Measurements from ENCODE around the gene PHF13. TPM values are rescaled to one million over a fixed set of nuclear protein-coding genes. Genes with fewer than 3 reads are reported as not detected.
A peak's percentile ranks its signal among the peaks of the same experiment; 100 is the strongest.

PHF13 gene
- polyA plus RNA-seq, 3 donors from 2014 or later = 1.2 to 5.7 (median 2.9) TPM

DNA sequence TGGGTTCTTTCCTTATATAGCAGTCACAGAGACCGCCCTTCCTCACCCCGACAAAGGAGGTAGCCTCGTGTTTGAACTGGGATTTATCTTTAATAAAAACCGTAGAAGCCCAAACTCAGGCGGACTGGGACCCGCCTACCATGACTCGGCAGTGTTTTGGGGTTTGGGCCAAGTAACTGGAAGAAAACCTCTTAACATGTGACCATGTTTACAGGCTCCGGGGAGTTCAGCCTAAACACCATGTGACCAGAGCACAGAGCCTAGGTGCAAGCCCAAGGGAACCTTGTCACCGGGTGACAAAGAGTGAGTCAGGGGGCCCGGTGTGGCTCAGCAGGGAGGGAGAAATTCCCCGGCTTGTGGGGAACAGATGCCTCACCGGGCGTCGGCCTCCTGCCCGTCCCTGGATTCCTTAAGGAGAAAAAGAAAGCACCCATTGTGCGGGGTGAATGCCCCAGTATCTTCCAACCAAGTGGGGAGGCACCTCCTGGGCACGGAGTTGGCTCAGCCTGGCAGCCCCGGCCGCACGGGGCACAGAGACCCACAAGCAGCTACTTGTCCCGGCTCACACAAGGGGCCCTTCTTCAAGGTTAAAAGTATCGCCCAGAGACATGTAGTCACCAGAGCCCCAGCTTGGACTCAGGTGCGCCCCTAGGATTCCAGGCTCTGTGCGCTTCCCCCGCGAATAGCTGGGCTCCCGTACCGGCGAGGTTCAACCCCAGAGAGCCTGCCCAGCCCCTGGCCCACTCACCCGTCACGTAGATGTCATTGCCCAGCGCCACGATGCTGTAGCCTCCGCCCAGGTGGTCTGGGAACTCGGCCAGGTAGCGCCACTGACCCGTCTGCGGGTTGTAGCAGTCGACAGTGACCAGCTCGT lies 12.2 kb upstream of the PHF13 start:
- DNase-seq = peak; percentile 55 to 68 (median 56)
- H3K27ac Mint-ChIP-seq = peak overlapping the region; percentile 89 to 95 (median 93)
- H3K4me1 Mint-ChIP-seq = peaks cover 45 to 48% of the 10 kb centered on the region in 2 donors
- no peaks in the 10 kb centered on the region for H3K9me3 Mint-ChIP-seq
- peak overlapping the region; percentile 85 to 98 (median 96) for H3K4me3 Mint-ChIP-seq
- peaks cover 0 to 19% (median 3%) of the 10 kb centered on the region in 3 donors for H3K27me3 Mint-ChIP-seq (ENCODE audit: low read depth in 3 of 3)
- peaks cover 0 to 4% (median 0%) of the 10 kb centered on the region in 3 donors for H3K36me3 Mint-ChIP-seq

DNA sequence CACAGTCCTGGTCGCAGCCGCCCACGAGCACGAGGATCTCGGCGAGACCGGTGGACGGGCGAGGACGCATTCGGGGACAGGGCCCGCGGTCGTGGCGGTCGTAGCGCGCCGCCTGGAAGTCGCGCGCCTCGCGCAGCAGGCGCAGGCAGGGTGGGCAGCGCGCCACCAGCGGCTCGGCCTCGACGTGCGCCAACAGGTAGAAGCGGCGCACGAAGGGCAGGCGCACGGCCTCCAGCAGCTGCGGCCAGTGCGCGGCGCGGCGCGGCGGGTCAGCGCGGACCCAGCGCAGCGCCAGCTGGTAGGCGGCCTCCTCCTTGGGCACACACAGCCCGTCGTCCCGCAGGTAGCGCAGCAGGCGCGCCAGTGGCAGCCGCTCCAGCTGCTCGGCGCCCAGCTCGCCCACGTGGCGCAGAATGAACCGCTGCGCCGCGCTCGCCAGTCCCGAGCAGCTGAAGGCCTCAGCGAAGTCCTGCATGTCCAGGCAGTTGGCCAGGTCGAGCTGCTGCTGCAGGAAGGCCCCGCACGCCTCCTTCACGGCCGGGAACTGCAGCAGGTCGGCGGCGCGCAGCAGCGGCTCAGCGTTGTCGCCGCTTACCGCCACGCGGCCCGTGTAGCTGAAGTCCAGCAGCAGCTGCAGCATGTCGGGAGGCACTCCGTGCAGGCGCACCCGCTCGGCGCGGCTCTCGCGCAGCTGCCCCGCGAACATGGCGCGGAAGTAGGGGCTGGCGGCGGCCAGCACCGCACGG lies 11.4 kb upstream of the PHF13 start:
- peaks cover 0 to 19% (median 3%) of the 10 kb centered on the region in 3 donors for H3K27me3 Mint-ChIP-seq (ENCODE audit: low read depth in 3 of 3)
- peak in 2 of 3 donors; percentile 24 to 32 for DNase-seq
- peak overlapping the region; percentile 85 to 98 (median 96) for H3K4me3 Mint-ChIP-seq
- H3K27ac Mint-ChIP-seq = peak overlapping the region; percentile 59 to 95 (median 72)
- H3K36me3 Mint-ChIP-seq = no peaks in the 10 kb centered on the region
- H3K4me1 Mint-ChIP-seq = peaks cover 39 to 45% of the 10 kb centered on the region in 2 donors
- H3K9me3 Mint-ChIP-seq = no peaks in the 10 kb centered on the region

GRCh38 chr1:6602669-6603237 lies 10.8 kb upstream of the PHF13 start, which contains the start of gene KLHL21:
Gene KLHL21, minus strand, starts transcription at chr1:6602869. Its CDS starts 52 bp downstream, at chr1:6602817.
- Mint-ChIP-seq H3K4me1 (peaks cover 39 to 40% of the 10 kb centered on the region in 2 donors), H3K27ac (peak within 1 kb of the TSS; percentile 92 to 97 (median 94)), H3K27me3 (ENCODE audit: low read depth in 3 of 3) (peaks cover 0 to 19% (median 3%) of the 10 kb centered on the region in 3 donors), H3K9me3 (no peaks in the 10 kb centered on the region), H3K4me3 (peak within 1 kb of the TSS; percentile 85 to 98 (median 96)), H3K36me3 (no peaks in the 10 kb centered on the region)
- DNase-seq = peak; percentile 87 to 88 (median 87)

GRCh38 chr1:6603238-6603914 lies 10.2 kb upstream of the PHF13 start:
- Mint-ChIP-seq H3K4me3 (peak overlapping the region; percentile 85 to 90 (median 87)), H3K9me3 (no peaks in the 10 kb centered on the region), H3K27ac (peak overlapping the region; percentile 92 to 97 (median 94)), H3K4me1 (peaks cover 39% of the 10 kb centered on the region in 2 donors), H3K27me3 (ENCODE audit: low read depth in 3 of 3) (peaks cover 0 to 19% (median 3%) of the 10 kb centered on the region in 3 donors), H3K36me3 (no peaks in the 10 kb centered on the region)
- DNase-seq = peak; percentile 75 to 78 (median 77)

- peak overlapping the region; percentile 92 to 97 (median 94) for H3K27ac Mint-ChIP-seq
Observed at GRCh38 chr1:6603915-6604558, 9.5 kb upstream of the PHF13 start.

DNA sequence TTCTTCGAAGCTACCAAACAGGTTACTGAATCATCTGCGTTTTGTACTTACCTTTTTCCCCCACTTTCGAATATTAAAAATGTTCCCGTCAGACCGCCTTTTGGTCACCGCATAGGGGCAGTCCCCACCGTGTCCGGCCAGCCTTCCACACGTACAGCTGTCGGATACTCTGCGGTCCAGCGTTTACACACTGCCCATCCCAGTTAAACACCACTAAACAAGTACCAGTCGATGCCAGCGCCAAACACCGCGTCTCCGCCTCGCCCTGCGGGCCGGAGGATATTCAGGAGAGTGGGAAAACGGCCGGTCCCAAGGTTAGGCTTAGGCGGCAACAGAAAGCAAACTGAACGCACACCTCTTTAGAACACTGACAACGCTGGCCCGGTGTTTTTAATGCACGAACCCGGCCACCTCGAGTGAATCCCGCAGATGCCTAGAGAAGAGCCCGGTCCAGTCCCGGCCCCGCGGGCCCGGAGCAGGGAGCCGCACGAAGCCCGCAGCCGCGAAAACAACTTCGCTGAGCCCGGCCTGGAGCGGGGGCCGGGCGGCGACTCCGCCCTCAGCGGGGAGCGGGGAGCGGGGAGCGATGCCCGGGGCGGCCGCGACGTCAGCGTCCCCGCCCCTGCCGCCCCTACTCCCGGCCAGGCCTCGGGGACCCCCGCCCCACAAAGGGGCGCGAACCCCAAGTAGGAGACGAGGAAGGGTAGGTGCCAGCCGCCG lies 730 bp upstream of the PHF13 start:
- Mint-ChIP-seq H3K4me3 (peak overlapping the region; percentile 89 to 95 (median 91)), H3K4me1 (peaks cover 18 to 25% of the 10 kb centered on the region in 2 donors), H3K27ac (peak overlapping the region; percentile 88 to 96 (median 90)), H3K9me3 (no peaks in the 10 kb centered on the region), H3K27me3 (ENCODE audit: low read depth in 3 of 3) (peaks cover 5 to 15% (median 9%) of the 10 kb centered on the region in 3 donors), H3K36me3 (no peaks in the 10 kb centered on the region)
- peak in 2 of 3 donors; percentile 26 to 28 for DNase-seq

More at GRCh38 chr1:6603915-6604558, 9.5 kb upstream of the PHF13 start:
- Mint-ChIP-seq H3K9me3 (no peaks in the 10 kb centered on the region), H3K36me3 (no peaks in the 10 kb centered on the region), H3K4me3 (peak overlapping the region; percentile 85 to 90 (median 87)), H3K4me1 (peaks cover 34 to 36% of the 10 kb centered on the region in 2 donors), H3K27me3 (ENCODE audit: low read depth in 3 of 3) (peaks cover 0 to 19% (median 3%) of the 10 kb centered on the region in 3 donors)
- DNase-seq = no peak

GRCh38 chr1:6614019-6614928 lies 743 bp downstream of the PHF13 start:
- H3K4me3 Mint-ChIP-seq = peak overlapping the region in 4 of 5 donors; percentile 54 to 92 (median 90)
- peaks cover 5 to 15% (median 9%) of the 10 kb centered on the region in 3 donors for H3K27me3 Mint-ChIP-seq (ENCODE audit: low read depth in 3 of 3)
- no peak overlapping the region for H3K27ac Mint-ChIP-seq
- peaks cover 18 to 25% of the 10 kb centered on the region in 2 donors for H3K4me1 Mint-ChIP-seq
- peaks cover 0 to 4% (median 3%) of the 10 kb centered on the region in 3 donors for H3K36me3 Mint-ChIP-seq
- H3K9me3 Mint-ChIP-seq = no peaks in the 10 kb centered on the region
- DNase-seq = peak in 2 of 3 donors; percentile 40 to 43

DNA sequence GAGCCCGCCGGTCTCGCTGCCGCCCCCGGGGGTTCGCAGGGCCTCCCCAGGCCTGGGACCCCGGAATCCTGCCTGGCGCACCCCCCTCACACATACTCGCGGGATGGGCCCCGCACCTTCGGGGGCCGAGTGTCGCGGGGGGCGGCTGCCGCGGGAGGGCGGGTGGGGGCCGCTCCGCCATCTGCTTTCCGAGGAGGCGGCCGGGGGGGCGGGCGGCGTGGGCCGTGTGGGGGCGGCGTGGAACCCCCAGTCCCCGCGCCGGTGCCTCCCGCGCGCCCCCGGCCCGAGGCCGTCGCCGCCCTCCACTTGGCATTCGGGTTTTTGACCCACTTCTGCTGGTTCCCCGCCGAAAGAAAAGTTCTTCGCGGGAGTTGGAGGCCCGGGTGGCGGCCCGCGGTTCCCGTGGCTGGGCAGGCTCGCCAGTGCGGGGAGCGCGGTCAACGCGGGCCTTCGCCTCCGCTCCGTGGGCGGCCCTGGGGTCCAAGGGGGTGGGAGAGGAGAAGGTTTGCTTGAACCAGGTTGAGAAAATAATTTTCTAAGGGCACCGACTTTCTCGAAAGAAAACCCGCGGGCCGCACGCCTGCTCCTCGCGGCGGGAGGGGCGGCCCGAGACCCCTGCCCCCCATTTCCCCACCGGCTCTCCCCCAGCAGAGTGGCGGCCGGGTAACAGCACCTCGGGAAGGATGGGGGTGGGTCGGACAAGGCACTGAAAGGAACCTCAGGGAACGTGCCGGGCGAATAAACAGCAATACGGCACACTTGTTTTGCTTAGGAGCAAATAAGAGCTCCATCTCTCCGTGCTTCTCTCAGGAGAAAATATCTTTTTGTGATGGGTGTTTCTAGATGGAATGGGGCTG lies 1.6 kb downstream of the PHF13 start:
- Mint-ChIP-seq H3K4me3 (peak overlapping the region; percentile 77 to 84 (median 80)), H3K9me3 (no peaks in the 10 kb centered on the region)
- DNase-seq = peak in 1 of 3 donors; percentile 13

DNA sequence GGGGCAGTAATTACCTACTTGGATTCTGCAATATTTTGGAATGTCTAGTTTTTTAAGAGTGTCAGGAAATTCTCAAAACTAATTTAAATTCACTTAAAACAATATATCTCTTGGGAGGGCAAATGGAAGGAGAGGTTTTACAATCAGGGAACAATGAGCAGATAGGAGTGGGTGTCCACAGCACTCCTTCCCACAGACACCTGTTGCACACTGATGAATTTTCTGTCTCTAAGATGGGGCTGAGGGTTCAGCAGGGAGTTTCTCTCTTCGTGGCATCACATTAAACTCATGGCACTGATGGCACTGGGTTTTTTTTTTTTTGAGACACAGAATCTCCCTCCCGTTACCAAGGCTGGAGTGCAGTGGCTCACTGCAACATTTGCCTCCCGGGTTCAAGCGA lies 5.5 kb downstream of the PHF13 start:
- peaks cover 0 to 5% (median 2%) of the 10 kb centered on the region in 3 donors for H3K27me3 Mint-ChIP-seq (ENCODE audit: low read depth in 3 of 3)
- no peak overlapping the region for H3K4me3 Mint-ChIP-seq
- no peaks in the 10 kb centered on the region for H3K9me3 Mint-ChIP-seq
- H3K27ac Mint-ChIP-seq = no peak overlapping the region
- H3K4me1 Mint-ChIP-seq = peaks cover 6 to 8% of the 10 kb centered on the region in 2 donors
- no peak for DNase-seq
- peaks cover 0 to 8% (median 3%) of the 10 kb centered on the region in 3 donors for H3K36me3 Mint-ChIP-seq

More for the DNA sequence above, 1.6 kb downstream of the PHF13 start:
- Mint-ChIP-seq H3K36me3 (peaks cover 0 to 6% (median 3%) of the 10 kb centered on the region in 3 donors), H3K27me3 (ENCODE audit: low read depth in 3 of 3) (peaks cover 5 to 15% (median 9%) of the 10 kb centered on the region in 3 donors), H3K27ac (peak overlapping the region in 5 of 6 donors; percentile 13 to 57 (median 51)), H3K4me1 (peaks cover 18 to 25% of the 10 kb centered on the region in 2 donors)
